Activated B cell treated with CpG ODN at 0.5 μM for 24 hours (primary cell): ENCODE results near the gene CPT2. TPM values are rescaled to one million over a fixed set of nuclear protein-coding genes. Genes with fewer than 3 reads are reported as not detected.

Experiments
- ATAC-seq: fragments of 200-7000 bp; cut with Tn5 transposase; one replicate; pipeline ENCODE4 v1.10.0; 2021; ENCODE audit warnings: low read depth, mild to moderate bottlenecking, moderate library complexity
- CTCF ChIA-PET: fragments of 350-600 bp; sonication (Branson Sonifier 250); formaldehyde crosslinking; loops from one replicate; lab custom pipeline; 2021; ENCODE audit warnings: antibody characterized with exemption; lab: Charles Lee
- POLR2A ChIA-PET: fragments of 350-600 bp; sonication (Branson Sonifier 250); formaldehyde crosslinking; loops from one replicate; lab custom pipeline; 2021; ENCODE audit warnings: antibody characterized with exemption; lab: Charles Lee
- DNase-seq: peaks from one replicate; pipeline ENCODE4 v3.0.0; 2022
- H3K27ac Mint-ChIP-seq: one replicate; pipeline ENCODE4 v1.8.0; 2020; ENCODE audit warnings: mixed read lengths
- H3K27me3 Mint-ChIP-seq: one replicate; pipeline ENCODE4 v1.8.0; 2021; ENCODE audit warnings: mixed read lengths
- H3K36me3 Mint-ChIP-seq: one replicate; pipeline ENCODE4 v1.8.0; 2021; ENCODE audit warnings: low read depth, mixed read lengths
- H3K4me1 Mint-ChIP-seq: one replicate; pipeline ENCODE4 v1.8.0; 2021; ENCODE audit warnings: mixed read lengths
- H3K4me3 Mint-ChIP-seq: one replicate; pipeline ENCODE4 v1.8.0; 2020; ENCODE audit warnings: mild to moderate bottlenecking, mixed read lengths
- H3K9me3 Mint-ChIP-seq: one replicate; pipeline ENCODE4 v1.8.0; 2020; ENCODE audit warnings: mixed read lengths
- intact Hi-C: fragments of 100-400 bp; cut with micrococcal nuclease; formaldehyde crosslinking; loops from one replicate; pipeline ENCODE4 v1.15.1; 2024
- total RNA-seq: library from RNA; stranded (reverse); gene quantifications from 2 replicates; pipeline ENCODE4 v1.2.3, GENCODE V29; 2022
- TF ChIP-seq, protein P1 (sequence below): fragments of 200-600 bp; IDR thresholded peaks from one replicate; pipeline ENCODE4 v1.8.0; 2022; ENCODE audit warnings: antibody characterized with exemption, mild to moderate bottlenecking

CPT2 gene
- total RNA-seq, 1 donor from 2014 or later: 15.7 TPM

DNA sequence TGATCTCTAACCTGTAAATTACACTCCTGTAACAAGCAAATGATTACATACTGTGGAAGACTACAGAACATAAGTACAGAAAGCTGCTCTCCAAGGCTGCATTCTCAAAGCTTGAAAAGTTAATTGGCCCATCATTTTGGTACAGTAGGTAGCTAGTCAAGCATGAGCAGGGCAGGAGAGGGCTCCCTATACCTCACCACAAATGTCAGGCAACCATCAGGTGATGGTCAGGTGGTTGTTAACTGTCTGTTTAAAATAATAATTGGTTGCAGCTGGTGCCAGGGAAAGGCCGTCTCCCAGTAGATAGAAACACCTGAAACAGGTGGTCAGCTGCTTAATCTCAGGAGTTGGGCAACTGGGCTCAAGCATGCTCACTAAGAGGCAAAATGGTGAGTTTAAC, 41.1 kb upstream of the CPT2 start:
- Mint-ChIP-seq H3K36me3 (no peaks in the 10 kb centered on the region), H3K4me3 (no peak overlapping the region), H3K27me3 (peaks cover 9% of the 10 kb centered on the region), H3K9me3 (no peaks in the 10 kb centered on the region), H3K27ac (no peak overlapping the region), H3K4me1 (no peaks in the 10 kb centered on the region)
- DNase-seq: no peak
- CTCF ChIA-PET: no interaction called here
- TF ChIP-seq, protein P1, sequence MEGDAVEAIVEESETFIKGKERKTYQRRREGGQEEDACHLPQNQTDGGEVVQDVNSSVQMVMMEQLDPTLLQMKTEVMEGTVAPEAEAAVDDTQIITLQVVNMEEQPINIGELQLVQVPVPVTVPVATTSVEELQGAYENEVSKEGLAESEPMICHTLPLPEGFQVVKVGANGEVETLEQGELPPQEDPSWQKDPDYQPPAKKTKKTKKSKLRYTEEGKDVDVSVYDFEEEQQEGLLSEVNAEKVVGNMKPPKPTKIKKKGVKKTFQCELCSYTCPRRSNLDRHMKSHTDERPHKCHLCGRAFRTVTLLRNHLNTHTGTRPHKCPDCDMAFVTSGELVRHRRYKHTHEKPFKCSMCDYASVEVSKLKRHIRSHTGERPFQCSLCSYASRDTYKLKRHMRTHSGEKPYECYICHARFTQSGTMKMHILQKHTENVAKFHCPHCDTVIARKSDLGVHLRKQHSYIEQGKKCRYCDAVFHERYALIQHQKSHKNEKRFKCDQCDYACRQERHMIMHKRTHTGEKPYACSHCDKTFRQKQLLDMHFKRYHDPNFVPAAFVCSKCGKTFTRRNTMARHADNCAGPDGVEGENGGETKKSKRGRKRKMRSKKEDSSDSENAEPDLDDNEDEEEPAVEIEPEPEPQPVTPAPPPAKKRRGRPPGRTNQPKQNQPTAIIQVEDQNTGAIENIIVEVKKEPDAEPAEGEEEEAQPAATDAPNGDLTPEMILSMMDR: no peak
- intact Hi-C loops: no loop called here
- POLR2A ChIA-PET: no interaction called here
- ATAC-seq: no peak

GRCh38 chr1:53155945-53156344, 40.7 kb upstream of the CPT2 start:
- ATAC-seq (no peak), DNase-seq (no peak)
- Mint-ChIP-seq H3K9me3 (no peaks in the 10 kb centered on the region), H3K36me3 (no peaks in the 10 kb centered on the region), H3K27ac (no peak overlapping the region), H3K4me1 (no peaks in the 10 kb centered on the region), H3K27me3 (peaks cover 9% of the 10 kb centered on the region), H3K4me3 (no peak overlapping the region)
- CTCF ChIA-PET: no interaction called here
- intact Hi-C loops: no loop called here
- TF ChIP-seq, protein P1: no peak
- POLR2A ChIA-PET: no interaction called here

GRCh38 chr1:53156783-53157182, 39.8 kb upstream of the CPT2 start:
- POLR2A ChIA-PET: no interaction called here
- TF ChIP-seq, protein P1: no peak
- no peak overlapping the region for H3K4me3 Mint-ChIP-seq
- peaks cover 9% of the 10 kb centered on the region for H3K27me3 Mint-ChIP-seq
- H3K4me1 Mint-ChIP-seq: no peaks in the 10 kb centered on the region
- DNase-seq (no peak), ATAC-seq (no peak)
- H3K36me3 Mint-ChIP-seq: no peaks in the 10 kb centered on the region
- CTCF ChIA-PET: no interaction called here
- no peaks in the 10 kb centered on the region for H3K9me3 Mint-ChIP-seq
- H3K27ac Mint-ChIP-seq: no peak overlapping the region
- intact Hi-C loops: no loop called here

DNA sequence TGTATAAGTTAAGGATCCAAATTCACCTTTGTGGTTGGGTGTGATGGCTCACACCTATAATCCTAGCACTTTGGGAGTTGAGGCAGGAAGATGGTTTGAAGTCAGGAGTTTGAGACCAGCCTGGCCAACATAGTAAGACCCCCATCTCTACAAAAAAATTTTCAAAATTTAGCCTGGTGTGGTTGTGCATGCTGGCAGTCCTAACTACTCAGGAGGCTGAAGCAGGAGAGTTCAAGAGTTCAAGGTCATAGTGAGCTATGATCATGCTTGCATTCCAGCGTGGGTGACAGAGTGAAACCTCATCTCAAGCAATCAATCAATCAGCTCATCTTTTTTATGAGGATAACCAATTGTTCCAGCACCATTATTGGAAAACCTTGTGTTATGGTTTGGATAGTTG, 37.7 kb upstream of the CPT2 start:
- no peak for ATAC-seq
- no peak for DNase-seq
- no peaks in the 10 kb centered on the region for H3K4me1 Mint-ChIP-seq
- H3K27me3 Mint-ChIP-seq: peaks cover 8% of the 10 kb centered on the region
- H3K9me3 Mint-ChIP-seq: no peaks in the 10 kb centered on the region
- no peaks in the 10 kb centered on the region for H3K36me3 Mint-ChIP-seq
- ChIA-PET CTCF (no interaction called here), POLR2A (no interaction called here)
- no peak overlapping the region for H3K27ac Mint-ChIP-seq
- no peak overlapping the region for H3K4me3 Mint-ChIP-seq
- TF ChIP-seq, protein P1: no peak
- intact Hi-C loops: no loop called here

DNA sequence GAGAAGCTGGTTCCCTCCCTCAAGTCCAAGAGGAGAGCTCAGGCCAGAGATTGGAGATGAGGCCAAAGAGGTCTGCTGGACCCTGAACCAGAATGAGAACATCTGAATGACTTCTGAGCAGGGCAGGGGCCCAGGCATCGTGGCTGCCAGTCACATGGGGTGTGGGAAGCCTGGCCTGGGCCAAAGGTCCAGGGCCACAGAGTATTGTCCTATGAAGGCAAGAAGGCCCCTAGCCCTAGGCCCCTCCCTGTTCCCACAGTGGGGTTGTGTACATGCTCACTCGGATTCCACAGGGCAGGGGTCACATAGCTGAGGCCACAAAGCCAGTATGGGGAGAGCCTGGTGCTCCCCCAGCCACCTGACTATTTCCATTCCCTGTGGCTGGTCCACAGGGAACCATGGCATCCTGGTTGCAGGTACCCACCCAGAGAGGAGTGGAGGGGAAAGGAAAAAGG, 35.7 kb upstream of the CPT2 start:
- ATAC-seq (no peak), DNase-seq (no peak)
- Mint-ChIP-seq H3K27me3 (peaks cover 14% of the 10 kb centered on the region), H3K9me3 (no peaks in the 10 kb centered on the region), H3K27ac (no peak overlapping the region), H3K36me3 (no peaks in the 10 kb centered on the region), H3K4me1 (no peaks in the 10 kb centered on the region), H3K4me3 (no peak overlapping the region)
- intact Hi-C loops: no loop called here
- POLR2A ChIA-PET: no interaction called here
- CTCF ChIA-PET: no interaction called here
- TF ChIP-seq, protein P1: no peak
